Prostate gland (tissue), 2 donors: ENCODE measurements around the gene DRD2.

Experiments used
- POLR2A ChIP-seq: fragments of 450-650 bp; IDR thresholded peaks from one replicate; pipeline ENCODE4 v1.6.1; 2016; ENCODE audit warnings: antibody characterized with exemption, mild to moderate bottlenecking
- TF ChIP-seq, protein P1 (sequence below), 4 experiments: fragments of 200-600 bp in 2 of 4; fragments of 450-650 bp in 2 of 4; sonication (generic) in 2 of 4; IDR thresholded peaks; 1 replicate in 3 of 4; 2 replicates in 1 of 4; pipeline ENCODE4 v1.5.1; 2016 to 2019; ENCODE audit warnings: antibody characterized with exemption in 4 of 4, mild to moderate bottlenecking in 2 of 4, moderate library complexity in 2 of 4

DNA sequence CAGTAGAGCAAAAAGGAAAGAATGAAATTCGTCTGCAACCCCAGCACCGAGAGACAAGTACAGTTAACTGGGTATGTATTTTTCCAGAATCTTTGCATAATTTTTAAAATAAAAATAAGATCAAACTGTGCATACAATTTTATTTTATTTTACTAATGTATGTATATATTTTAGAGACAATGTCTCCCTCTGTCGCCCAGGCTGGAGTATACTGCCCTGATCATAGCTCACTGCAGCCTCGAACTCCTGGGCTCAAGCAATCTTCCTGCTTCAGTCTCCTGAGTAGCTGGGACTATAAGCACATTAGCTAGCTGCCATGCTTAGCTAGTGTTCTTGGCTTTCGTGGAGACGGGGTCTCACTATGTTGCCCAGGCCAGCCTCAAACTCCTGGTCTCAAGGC lies 18.8 kb upstream of the DRD2 start:
- no peak for TF ChIP-seq POLR2A
- TF ChIP-seq, protein P1, sequence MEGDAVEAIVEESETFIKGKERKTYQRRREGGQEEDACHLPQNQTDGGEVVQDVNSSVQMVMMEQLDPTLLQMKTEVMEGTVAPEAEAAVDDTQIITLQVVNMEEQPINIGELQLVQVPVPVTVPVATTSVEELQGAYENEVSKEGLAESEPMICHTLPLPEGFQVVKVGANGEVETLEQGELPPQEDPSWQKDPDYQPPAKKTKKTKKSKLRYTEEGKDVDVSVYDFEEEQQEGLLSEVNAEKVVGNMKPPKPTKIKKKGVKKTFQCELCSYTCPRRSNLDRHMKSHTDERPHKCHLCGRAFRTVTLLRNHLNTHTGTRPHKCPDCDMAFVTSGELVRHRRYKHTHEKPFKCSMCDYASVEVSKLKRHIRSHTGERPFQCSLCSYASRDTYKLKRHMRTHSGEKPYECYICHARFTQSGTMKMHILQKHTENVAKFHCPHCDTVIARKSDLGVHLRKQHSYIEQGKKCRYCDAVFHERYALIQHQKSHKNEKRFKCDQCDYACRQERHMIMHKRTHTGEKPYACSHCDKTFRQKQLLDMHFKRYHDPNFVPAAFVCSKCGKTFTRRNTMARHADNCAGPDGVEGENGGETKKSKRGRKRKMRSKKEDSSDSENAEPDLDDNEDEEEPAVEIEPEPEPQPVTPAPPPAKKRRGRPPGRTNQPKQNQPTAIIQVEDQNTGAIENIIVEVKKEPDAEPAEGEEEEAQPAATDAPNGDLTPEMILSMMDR (IDR thresholded peaks at IDR 0.05), result no peak
